Stimulated activated naive CD4-positive, alpha-beta T cell treated with Interleukin-2 at 50 U/mL for 16 hours (primary cell): ENCODE measurements around the gene LDB2.
"Not testable (repeated sequence)": the region's sequence is repeated elsewhere in the genome, so short reads cannot be mapped to it uniquely, and the experiment has no call there.

Experiments
- DNase-seq: peaks from one replicate; lab custom pipeline; 2025; lab: John Stamatoyannopoulos, UW

Gene LDB2

GRCh38 chr4:16646459-16646858, 252.0 kb downstream of the LDB2 start:
- no peak for DNase-seq

DNA sequence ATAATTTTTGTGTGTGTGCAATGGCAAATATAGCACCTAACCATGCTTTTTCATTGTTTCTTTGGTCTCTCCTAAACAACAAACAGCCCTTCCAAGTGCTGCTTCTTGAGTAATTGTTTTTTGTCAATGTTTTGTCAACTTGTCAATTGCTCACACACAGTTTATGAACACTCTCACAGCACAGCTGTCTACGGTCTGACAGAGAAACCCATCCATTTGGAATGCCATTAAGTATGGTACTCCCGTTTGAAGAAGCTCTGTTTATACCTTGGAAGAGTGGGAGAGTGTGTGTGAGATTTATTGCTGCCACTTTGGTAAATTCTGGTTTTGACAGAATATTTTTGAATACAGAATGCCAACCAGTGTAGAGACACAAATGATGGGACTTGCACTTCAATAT, 254.6 kb downstream of the LDB2 start:
- DNase-seq = no peak

- no peak for DNase-seq
These were observed 255.5 kb downstream of the LDB2 start for GRCh38 chr4:16642897-16643296.

DNA sequence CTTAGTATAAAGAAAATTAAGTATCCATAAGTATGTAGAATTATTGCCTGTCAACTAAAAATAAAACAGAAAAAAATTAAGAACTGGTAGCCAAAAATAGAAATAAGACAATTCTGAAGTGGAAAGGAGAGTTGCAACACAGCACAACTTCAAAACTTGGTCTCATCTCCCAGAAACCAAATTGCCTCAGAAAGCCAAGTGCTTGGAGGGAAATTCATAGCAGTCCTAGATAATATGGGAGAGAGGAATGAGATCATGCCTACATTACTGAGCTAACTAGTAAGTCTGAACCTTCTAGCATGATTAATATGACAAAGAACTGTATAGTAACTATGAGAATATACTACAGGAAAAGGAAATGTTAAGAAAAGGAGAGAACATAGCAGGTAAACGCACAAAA, 256.5 kb downstream of the LDB2 start:
- DNase-seq = no peak

GRCh38 chr4:16636912-16637630, 261.4 kb downstream of the LDB2 start:
- DNase-seq = no peak

DNA sequence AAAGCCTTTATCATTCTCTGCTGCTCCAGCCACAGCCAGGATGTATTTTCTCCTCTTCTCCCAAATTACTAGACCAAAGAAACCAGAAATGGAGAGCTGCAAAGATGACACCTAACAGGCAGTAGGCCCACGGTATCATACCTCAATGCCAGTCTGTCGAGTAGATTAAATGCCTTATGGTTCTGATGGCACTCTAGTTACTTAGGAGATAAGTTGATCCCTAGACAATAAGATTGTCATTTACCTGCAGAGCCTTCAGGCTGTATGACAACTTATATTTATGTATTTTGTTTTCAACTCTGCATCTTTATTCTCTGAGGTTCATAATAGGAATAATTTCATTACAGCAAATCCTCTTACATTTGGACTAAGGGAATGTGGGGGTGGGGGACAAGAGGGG, 262.1 kb downstream of the LDB2 start:
- no peak for DNase-seq

DNA sequence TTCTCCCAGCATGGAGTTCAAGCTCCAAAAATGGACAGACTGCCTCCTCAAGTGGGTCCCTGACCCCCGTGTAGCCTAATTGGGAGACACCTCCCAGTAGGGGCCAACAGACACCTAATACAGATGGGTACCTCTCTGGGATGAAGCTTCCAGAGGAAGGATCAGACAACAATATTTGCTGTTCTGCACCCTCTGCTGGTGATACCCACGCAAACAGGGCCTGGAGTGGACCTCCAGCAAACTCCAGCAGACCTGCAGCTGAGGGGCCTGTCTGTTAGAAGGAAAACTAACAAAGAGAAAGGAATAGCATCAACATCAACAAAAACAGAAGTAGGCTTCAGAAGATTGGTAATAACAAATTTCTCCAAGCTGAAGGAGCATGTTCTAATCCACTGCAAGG, 269.2 kb downstream of the LDB2 start:
- not testable (repeated sequence) for DNase-seq

DNA sequence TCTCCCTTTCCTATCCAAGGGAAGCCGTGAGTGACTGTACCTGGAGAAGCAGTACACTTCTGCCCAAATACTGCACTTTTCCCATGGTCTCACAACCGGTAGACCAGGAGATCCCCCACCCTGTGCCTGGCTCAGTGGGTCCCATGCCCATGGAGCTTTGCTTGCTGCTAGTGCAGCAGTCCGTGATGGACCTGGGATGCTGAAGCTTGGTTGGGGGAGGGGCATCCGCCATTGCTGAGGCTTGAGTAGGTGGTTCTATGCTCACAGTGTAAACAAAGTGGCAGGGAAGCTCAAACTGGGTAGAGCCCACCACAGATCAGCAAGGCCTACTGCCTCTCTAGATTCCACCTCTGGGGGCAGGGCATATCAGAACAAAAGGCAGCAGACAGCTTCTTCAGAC, 269.6 kb downstream of the LDB2 start:
- not testable (repeated sequence) for DNase-seq

GRCh38 chr4:16627999-16628398, 270.4 kb downstream of the LDB2 start:
- DNase-seq = no peak

GRCh38 chr4:16626945-16627344, 271.5 kb downstream of the LDB2 start:
- no peak for DNase-seq

- DNase-seq = no peak
These were observed 275.6 kb downstream of the LDB2 start for GRCh38 chr4:16622826-16623225.

- no peak for DNase-seq
These were observed 281.0 kb downstream of the LDB2 start for GRCh38 chr4:16617435-16617834.

- no peak for DNase-seq
These were observed 281.4 kb downstream of the LDB2 start for GRCh38 chr4:16617011-16617410.

DNA sequence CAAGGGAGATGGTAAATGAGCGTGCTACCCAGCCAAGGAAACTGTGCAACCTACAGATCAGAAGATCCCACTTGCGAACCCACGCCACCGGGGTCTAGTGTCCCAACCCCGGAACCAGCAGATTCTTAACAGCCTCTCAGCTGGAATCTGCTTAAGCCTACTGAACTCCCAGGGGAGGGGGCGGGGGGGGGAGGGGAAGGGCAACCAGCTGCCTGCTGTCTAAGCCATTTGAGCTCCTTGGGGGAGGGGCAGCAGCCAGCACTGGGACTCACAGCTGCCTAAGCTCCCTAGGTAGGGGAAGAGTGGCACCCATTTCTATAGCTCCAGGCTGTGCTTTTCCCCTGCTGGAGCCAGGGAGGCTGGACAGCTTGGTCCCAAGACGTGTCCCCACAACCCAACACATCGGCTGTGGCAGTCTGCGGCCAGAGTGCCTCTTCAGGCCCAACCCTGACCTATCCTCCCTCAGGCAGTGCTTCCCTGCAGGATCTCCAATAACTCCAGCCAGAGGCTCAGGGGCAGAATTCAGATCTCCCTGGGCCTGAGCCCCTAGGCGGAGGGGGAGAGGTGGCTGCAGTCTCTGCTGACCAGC, 289.2 kb downstream of the LDB2 start:
- DNase-seq = no peak

DNA sequence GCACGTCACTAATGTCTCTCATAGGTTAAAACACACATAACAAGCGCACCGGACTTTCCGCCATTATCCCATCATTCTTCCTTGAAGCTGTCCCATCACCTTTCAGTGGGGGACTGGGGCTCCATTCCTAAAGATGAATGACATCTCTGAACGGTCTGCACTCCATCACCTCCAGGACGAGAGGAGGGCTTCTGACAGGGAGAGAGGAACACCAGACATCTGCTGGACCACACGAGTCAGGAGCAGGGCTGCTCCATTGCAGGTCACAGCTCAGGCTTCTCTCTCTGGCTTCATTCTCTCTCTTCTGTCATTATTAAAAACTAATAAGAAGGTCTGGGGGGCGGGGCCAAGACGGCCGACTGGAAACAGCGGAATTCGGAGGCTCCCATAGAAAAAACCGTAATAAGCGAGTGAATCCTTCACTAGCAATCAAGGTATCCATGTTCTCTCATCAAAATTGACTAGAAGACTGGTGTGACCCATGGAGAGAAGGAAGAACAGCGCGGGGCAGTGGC, 289.8 kb downstream of the LDB2 start:
- no peak for DNase-seq

GRCh38 chr4:16608123-16608522, 290.3 kb downstream of the LDB2 start:
- DNase-seq = no peak

GRCh38 chr4:16607241-16608066, 291.0 kb downstream of the LDB2 start:
- no peak for DNase-seq

GRCh38 chr4:16606691-16607090, 291.8 kb downstream of the LDB2 start:
- DNase-seq = no peak

- DNase-seq = no peak
These were observed 295.3 kb downstream of the LDB2 start for GRCh38 chr4:16603178-16603577.

DNA sequence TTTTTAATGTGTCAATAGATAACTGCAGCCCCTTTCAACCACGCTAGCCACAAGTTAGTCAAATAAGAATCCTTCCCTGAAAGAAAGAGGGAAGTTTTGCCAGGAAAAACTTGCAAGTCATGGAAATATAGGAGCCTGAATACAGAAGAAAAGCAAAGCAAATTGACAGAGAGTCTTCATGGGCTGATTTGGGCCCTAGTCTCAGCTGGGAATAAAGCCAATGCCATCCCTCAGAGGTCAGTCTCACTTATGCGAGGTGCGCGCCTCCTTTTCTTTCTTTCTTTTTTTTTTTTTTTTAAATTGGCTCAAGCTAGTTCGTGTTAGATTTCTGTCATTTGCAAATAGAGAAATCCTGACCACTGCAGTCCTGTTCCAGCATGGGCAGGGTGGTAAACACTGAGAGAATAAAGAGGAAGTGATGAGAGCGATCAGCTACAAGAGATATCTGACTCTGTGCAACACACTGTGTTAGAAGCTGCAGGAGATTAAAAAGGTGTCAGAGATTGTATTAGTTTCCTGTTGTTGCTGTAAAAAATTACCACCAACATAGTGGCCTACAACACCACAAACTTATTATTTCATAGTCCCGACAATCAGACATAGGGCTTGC, 299.7 kb downstream of the LDB2 start:
- DNase-seq = no peak

GRCh38 chr4:16597845-16598596, 300.4 kb downstream of the LDB2 start:
- no peak for DNase-seq

DNA sequence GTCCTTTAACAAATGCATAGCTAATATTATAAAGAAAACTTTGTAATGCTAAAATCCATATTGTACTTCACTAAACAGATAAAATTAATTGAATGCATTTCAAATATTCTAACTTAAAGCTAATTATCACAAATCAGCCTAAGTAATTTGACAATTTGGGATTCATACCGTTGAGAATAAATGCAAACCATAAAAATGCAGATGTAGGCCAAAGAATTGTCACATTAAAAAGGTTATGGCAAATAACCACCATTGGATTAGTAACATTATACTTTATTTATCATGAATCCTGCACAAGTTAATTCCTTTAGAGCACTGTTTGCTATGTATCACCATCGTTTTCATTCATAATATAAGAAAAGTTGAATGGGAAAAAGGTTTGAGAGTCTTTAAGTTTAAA, 301.0 kb downstream of the LDB2 start:
- DNase-seq = no peak
